ENCODE data around the gene ERICH6. TPM values are rescaled to one million over a fixed set of nuclear protein-coding genes. Genes with fewer than 3 reads are reported as not detected.

Gene ERICH6
- total RNA-seq, 3 donors from 2014 or later (not counting 1 experiment from before 2014, with no cell fraction given) = 0.35 to 3.7 (median 3.6) TPM

- no peak overlapping the region for H3K4me3 ChIP-seq (ENCODE audit: low read length)
- no peak overlapping the region for H3K27ac ChIP-seq (ENCODE audit: low read length)
- no peak for ATAC-seq
- Mint-ChIP-seq H3K27me3 (ENCODE audit: low read depth in 2 of 2) (no peaks in the 10 kb centered on the region), H3K36me3 (no peaks in the 10 kb centered on the region), H3K4me3 (no peak overlapping the region), H3K9me3 (no peaks in the 10 kb centered on the region), H3K27ac (peak overlapping the region in 1 of 2 donors; percentile 48), H3K4me1 (peaks cover 62 to 64% of the 10 kb centered on the region in 2 donors)
- no CpG with 5 or more reads among the region's 1 CpG for WGBS (ENCODE audit: insufficient coverage)
- no peaks in the 10 kb centered on the region for H3K27me3 ChIP-seq (ENCODE audit: control insufficient read depth, insufficient read depth, low read length)
- H3K9me3 ChIP-seq (ENCODE audit: control insufficient read depth, insufficient read depth, low read length) = no peaks in the 10 kb centered on the region
- no peak for DNase-seq
- peaks cover 2% of the 10 kb centered on the region for H3K36me3 ChIP-seq (ENCODE audit: control insufficient read depth, insufficient read depth, low read length)
- H3K4me1 ChIP-seq (ENCODE audit: control insufficient read depth, insufficient read depth, low read length) = peaks cover 4% of the 10 kb centered on the region
- intact Hi-C loops (cut with micrococcal nuclease) = no loop called here
- TF ChIP-seq CTCF (IDR thresholded peaks at IDR 0.05) = no peak
Observed at GRCh38 chr3:150748684-150749047, 44.9 kb upstream of the ERICH6 start.

DNA sequence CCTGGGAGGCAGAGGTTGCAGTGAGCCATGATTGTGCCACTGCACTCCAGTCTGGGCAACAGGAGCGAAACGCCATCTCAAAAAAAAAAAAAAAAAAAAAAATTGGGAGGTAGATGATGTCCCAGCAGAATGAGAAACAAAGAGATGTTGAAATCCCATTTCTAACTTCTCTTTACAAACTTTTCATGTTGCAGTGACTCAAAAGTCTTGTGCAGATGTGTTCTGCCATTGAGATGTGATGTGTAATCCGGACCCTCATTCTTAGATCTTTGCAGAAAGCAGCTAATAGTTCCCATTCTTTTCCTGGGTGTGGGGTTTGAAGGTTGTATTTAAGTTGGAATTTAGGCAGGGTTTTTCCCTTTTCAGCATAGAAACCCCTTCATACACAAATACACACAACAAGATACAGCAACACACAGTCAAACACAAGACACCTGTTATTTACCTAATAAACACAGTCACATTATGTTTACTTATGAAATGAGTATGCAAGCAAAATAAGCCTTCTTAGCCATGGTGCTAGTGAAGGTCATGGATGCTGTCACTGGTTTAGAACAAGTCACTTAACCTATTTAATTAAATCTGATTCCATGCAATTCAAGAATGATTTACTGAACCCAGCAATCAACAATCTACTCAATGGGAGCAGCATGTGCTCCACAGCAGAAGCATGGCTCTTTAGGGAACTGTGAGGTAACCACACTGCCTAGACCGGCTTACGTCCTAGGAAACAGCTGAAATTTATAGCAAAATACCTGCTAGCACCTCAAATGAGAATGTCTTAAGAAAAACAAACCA is 44.4 kb upstream of the ERICH6 start:
- Histone ChIP-seq H3K4me3 (ENCODE audit: low read length) (no peak overlapping the region), H3K27ac (ENCODE audit: low read length) (no peak overlapping the region), H3K9me3 (ENCODE audit: control insufficient read depth, insufficient read depth, low read length) (no peaks in the 10 kb centered on the region), H3K27me3 (ENCODE audit: control insufficient read depth, insufficient read depth, low read length) (no peaks in the 10 kb centered on the region), H3K36me3 (ENCODE audit: control insufficient read depth, insufficient read depth, low read length) (peaks cover 2% of the 10 kb centered on the region), H3K4me1 (ENCODE audit: control insufficient read depth, insufficient read depth, low read length) (peaks cover 4% of the 10 kb centered on the region)
- H3K9me3 Mint-ChIP-seq = no peaks in the 10 kb centered on the region
- H3K4me1 Mint-ChIP-seq = peaks cover 60 to 61% of the 10 kb centered on the region in 2 donors
- H3K27me3 Mint-ChIP-seq (ENCODE audit: low read depth in 2 of 2) = no peaks in the 10 kb centered on the region
- intact Hi-C loops (cut with micrococcal nuclease) = no loop called here
- ATAC-seq = no peak
- no peak for DNase-seq
- no peak overlapping the region for H3K4me3 Mint-ChIP-seq
- peak overlapping the region in 1 of 2 donors; percentile 48 for H3K27ac Mint-ChIP-seq
- no peaks in the 10 kb centered on the region for H3K36me3 Mint-ChIP-seq
- 79% methylated on average over 2 of the region's 5 CpGs for WGBS (ENCODE audit: insufficient coverage)
- no peak for TF ChIP-seq CTCF (IDR thresholded peaks at IDR 0.05)

DNA sequence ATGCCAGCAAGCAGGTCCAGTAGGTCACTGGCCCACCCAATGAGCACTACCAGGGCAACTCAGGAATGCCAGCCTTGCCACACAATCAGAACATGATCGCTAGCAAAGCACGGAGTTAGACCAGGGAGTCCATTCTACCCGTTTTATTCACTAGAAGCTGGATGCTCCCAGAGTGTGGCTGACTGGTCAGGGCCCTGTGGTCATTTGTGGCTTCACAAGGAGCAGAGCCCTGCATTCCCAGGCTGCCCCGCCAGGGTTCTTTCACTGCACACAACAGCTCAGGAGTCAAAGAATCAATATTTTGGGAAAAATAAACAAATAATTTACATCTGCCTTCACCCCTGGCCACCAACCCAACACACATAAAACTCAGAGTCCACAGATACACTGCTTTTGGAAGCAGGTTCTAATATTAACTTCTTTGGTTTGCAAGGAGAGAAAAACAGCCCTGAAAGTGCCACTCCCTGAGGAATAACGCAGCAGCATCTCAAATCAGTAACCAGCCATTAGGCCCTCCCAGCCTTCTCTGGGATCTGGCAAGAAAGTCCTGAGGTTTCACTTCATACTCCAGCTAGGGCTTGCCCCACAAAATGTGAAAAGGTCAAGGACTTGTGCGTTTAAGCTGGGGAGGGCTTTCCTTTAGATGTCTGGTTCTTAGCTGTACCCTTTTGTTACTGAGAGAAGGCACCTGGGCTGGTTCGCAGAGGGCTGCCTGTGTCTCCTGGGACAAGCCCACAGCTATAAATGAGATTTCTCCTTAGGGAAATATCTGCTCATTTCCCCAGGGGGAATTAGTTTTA is 43.3 kb upstream of the ERICH6 start:
- Mint-ChIP-seq H3K9me3 (no peaks in the 10 kb centered on the region), H3K36me3 (no peaks in the 10 kb centered on the region), H3K4me3 (no peak overlapping the region), H3K27me3 (ENCODE audit: low read depth in 2 of 2) (no peaks in the 10 kb centered on the region), H3K27ac (peak overlapping the region in 1 of 2 donors; percentile 30), H3K4me1 (peaks cover 61 to 65% of the 10 kb centered on the region in 2 donors)
- Histone ChIP-seq H3K9me3 (ENCODE audit: control insufficient read depth, insufficient read depth, low read length) (no peaks in the 10 kb centered on the region), H3K27me3 (ENCODE audit: control insufficient read depth, insufficient read depth, low read length) (no peaks in the 10 kb centered on the region), H3K27ac (ENCODE audit: low read length) (no peak overlapping the region), H3K4me1 (ENCODE audit: control insufficient read depth, insufficient read depth, low read length) (peaks cover 4% of the 10 kb centered on the region), H3K4me3 (ENCODE audit: low read length) (no peak overlapping the region), H3K36me3 (ENCODE audit: control insufficient read depth, insufficient read depth, low read length) (peaks cover 6% of the 10 kb centered on the region)
- DNase-seq (no peak), ATAC-seq (no peak)
- TF ChIP-seq CTCF (IDR thresholded peaks at IDR 0.05) = no peak
- WGBS (ENCODE audit: insufficient coverage) = 88% methylated on average over 7 of the region's 7 CpGs
- intact Hi-C loops (cut with micrococcal nuclease) = no loop called here

Data from natural killer cell (primary cell).